Omental fat pad (tissue), 4 donors: ENCODE measurements around the gene SYDE1. TPM values are rescaled to one million over a fixed set of nuclear protein-coding genes. Genes with fewer than 3 reads are reported as not detected.
A peak's percentile ranks its signal among the peaks of the same experiment; 100 is the strongest.

Experiments
- ATAC-seq: fragments of 150-250 bp; one replicate; pipeline ENCODE4 v1.9.1; 2016; ENCODE audit warnings: mild to moderate bottlenecking, moderate library complexity; ENCODE audit not compliant: low FRiP score
- DNase-seq: peaks from one replicate; pipeline ENCODE4 v3.0.0-alpha.2; 2019; ENCODE audit warnings: low spot score
- total RNA-seq, 4 donors: library from RNA; depleted of rRNA; stranded (reverse); fragments of >200 nt; gene quantifications; one replicate each; pipeline ENCODE4 v1.1.0, GENCODE V29; 2016
- TF ChIP-seq, protein P1 (sequence below), 3 donors: fragments of 450-650 bp; IDR thresholded peaks; one replicate each; pipeline ENCODE4 v1.5.1; 2016 to 2017; ENCODE audit warnings: antibody characterized with exemption in 3 of 3, mild to moderate bottlenecking in 3 of 3, moderate library complexity in 2 of 3

The SYDE1 gene
- total RNA-seq, 4 donors from 2014 or later: 14.8 to 26.6 (median 21.6) TPM

DNA sequence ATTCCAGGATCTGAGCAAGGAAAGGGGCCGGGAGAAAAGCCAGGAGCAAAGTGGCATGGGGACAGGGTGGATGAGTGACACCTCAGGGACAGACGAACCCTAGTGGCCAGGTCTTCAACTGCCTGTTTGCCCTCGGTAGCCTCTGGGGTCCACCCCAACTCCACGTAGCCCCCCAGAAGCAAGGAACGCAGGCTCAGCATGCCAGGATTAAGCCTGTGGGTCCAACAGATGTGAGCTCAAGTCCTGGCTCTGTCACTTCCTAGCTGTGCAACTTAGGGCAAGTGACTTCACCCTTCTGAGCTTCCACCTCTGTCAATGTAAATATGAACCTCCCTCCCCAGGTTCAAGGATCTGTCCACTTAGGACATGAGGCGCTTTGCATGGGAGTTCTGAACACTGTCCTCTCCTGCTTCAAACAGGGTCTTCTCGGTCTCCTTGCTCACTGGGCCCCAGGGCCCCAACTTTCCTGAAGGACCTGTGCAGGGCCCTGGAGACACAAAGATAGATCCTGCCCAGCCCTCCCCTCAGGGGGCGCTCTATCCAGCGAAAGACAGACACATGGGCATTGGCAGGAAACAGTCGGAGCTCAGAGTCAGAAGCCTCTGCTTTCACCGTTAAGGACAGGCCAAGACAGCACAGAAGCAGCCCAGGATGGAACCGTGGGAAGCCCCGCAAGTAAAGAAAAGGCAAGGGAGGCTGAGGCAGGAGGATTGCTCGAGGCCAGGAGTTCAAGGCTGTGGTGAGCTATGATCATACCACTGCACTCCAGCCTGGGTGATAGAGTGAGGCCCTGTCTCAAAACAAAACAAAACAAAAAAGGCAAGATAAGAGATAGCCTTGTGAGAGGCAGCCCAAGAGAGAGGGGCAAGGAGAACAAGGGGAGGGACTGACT is 13.2 kb downstream of the SYDE1 start:
- ATAC-seq (no peak), DNase-seq (no peak)

DNA sequence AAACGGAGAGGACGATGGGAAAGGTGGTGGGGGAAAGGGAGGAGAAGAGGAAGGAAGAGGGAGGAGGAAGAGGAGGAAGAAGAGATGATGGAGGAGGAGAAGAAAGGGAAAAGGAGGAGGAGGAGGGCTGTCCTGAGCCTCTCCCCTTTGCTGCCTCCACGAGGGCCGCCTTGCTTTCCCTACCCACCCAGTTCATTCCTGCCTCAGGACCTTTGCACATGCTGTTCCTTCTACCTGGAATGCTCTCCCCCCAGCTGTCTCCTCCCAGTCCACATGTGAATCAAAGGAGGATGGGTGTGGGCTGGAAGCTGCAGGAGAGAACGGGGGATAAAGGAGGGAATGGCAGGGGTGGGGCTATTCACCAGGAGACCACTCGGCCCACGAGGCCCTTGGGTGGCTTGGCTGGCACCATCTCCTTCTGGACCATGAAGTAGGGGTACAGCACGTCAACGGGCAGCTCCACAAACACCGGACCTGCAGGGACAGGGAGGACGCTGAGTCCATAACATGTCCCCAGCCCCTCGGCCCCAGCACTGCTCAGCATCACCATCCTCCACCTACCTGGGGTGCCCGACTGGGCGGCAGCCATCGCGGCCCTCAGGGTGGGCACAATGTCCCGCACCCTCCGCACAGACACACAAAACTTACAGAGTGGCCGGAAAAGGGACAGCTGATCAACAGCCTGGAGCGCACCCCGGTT is 15.3 kb downstream of the SYDE1 start:
- DNase-seq (no peak), ATAC-seq (no peak)
- TF ChIP-seq, protein P1, sequence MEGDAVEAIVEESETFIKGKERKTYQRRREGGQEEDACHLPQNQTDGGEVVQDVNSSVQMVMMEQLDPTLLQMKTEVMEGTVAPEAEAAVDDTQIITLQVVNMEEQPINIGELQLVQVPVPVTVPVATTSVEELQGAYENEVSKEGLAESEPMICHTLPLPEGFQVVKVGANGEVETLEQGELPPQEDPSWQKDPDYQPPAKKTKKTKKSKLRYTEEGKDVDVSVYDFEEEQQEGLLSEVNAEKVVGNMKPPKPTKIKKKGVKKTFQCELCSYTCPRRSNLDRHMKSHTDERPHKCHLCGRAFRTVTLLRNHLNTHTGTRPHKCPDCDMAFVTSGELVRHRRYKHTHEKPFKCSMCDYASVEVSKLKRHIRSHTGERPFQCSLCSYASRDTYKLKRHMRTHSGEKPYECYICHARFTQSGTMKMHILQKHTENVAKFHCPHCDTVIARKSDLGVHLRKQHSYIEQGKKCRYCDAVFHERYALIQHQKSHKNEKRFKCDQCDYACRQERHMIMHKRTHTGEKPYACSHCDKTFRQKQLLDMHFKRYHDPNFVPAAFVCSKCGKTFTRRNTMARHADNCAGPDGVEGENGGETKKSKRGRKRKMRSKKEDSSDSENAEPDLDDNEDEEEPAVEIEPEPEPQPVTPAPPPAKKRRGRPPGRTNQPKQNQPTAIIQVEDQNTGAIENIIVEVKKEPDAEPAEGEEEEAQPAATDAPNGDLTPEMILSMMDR (IDR thresholded peaks at IDR 0.05): no peak

More for the DNA sequence above, 13.2 kb downstream of the SYDE1 start:
- TF ChIP-seq, protein P1 (IDR thresholded peaks at IDR 0.05): no peak

DNA sequence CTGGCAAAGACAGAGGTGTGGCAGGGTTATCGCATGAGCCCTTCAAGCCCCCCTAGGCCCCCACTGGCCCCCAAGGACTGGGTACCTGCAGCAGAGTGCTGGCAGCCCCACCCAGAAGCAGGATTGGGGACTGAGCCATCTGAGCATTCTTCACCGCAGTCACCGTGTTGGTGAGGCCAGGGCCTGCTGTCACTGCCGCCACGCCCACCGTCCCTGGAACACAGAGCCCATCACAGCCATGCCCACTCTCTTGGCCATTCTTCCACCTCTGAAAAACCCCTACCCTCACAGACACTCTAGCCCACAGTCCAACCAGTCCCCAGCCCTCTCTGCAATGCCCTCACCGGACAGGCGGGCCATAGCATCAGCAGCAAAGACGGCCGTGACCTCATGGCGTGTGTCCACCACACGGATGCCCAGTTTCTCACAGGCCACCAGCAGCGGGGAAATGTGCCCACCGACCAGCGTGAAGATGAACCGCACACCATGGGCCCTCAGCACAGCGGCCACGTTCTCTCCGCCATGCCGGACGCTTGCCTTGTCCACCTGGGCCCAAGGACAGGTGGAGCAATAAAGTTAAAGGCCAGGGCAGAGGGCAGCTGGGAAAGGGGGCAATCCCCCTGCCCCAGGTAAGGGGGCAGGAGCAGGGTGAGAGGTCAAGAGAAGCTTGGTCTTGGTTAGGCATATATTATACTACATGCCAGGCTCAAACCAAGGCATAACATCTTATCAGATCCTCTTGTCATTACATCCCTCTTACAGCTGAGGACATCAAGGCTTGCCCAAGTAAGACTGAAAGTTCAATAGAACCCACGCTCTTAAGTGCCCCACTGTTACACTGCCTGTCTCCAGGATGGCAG is 16.1 kb downstream of the SYDE1 start:
- DNase-seq: no peak
- TF ChIP-seq, protein P1 (IDR thresholded peaks at IDR 0.05): no peak
- ATAC-seq: no peak

DNA sequence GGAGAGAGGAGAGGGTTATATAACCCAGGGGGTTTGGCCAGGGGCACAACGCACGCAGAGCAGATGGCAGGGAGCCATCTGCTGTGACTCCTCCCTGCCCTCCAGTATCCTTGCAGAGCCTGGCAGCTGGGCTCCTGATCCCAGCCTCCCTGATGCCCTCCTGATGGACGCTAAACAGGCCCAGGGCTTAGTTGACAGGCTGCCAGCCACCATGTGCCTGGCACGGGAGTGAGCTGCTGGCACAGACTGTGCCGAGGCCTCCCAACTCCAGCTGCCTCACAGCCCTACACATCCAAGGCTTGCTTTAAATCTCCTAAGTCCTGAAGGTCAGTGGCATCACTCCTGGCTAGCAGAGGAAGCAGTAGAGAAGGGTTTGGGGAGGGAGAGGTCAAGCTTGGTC is 16.7 kb downstream of the SYDE1 start:
- TF ChIP-seq, protein P1 (IDR thresholded peaks at IDR 0.05): no peak
- DNase-seq (no peak), ATAC-seq (no peak)

DNA sequence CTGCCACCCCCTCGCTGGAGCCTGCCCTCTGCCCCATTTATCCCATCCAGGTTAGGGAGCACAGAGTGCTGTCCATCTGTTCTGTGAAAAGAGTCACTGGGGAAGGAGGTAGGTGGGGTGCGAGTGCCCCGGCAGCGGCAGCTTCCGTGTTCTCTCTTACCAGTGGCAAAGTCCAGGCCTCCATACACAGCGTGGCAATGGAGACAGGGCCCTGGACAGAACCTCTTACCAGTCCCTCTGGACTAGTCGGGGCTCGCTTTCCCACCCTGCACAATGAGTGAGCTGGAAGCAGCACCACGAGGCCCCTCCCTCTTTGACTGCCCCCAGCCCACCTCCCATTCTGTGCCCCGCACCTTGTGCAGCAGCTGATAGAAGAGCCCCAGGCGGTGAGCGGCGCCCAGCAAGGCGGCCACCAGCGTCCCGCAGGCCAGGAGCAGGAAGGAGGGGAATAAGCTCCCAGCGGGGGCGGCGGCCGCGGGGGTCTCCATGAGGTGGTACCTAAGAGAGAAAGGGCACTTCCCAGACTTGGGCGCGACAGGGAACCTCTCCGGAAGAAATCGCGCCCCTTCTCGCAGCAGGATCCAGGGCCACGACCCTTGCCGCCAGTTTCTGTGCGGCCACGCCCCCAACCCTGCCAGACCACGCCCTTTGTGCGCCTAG is 17.5 kb downstream of the SYDE1 start:
- ATAC-seq (peak; percentile 59), DNase-seq (no peak)
- TF ChIP-seq, protein P1 (IDR thresholded peaks at IDR 0.05): no peak
